Osteoblast (primary cell): ENCODE measurements around the gene PRLR. TPM values are rescaled to one million over a fixed set of nuclear protein-coding genes. Genes with fewer than 3 reads are reported as not detected.

Experiments used
- DNase-seq: peaks from one replicate; pipeline ENCODE4 v3.0.0; 2011; ENCODE audit warnings: low spot score, mixed read lengths; ENCODE audit not compliant: insufficient read length; ENCODE audit errors: missing footprints
- H2AFZ ChIP-seq: 2 replicates; pipeline ENCODE4 v1.6.0; 2011; ENCODE audit warnings: mild to moderate bottlenecking, low read length
- H3K27ac ChIP-seq: 2 replicates; pipeline ENCODE4 v1.5.1; 2011; ENCODE audit warnings: mild to moderate bottlenecking, low read depth, low read length, moderate library complexity
- H3K27me3 ChIP-seq: 2 replicates; pipeline ENCODE4 v1.6.0; 2012; ENCODE audit warnings: mild to moderate bottlenecking, control low read depth, inconsistent platforms, low read length, moderate library complexity; ENCODE audit not compliant: insufficient read depth
- H3K36me3 ChIP-seq: 2 replicates; pipeline ENCODE4 v1.5.1; 2011; ENCODE audit warnings: mild to moderate bottlenecking, low read length, control low read depth, moderate library complexity; ENCODE audit not compliant: insufficient read depth
- H3K4me1 ChIP-seq: 2 replicates; pipeline ENCODE4 v1.5.1; 2011; ENCODE audit warnings: mild to moderate bottlenecking, low read length, control low read depth, moderate library complexity; ENCODE audit not compliant: insufficient read depth
- H3K4me2 ChIP-seq: 2 replicates; pipeline ENCODE4 v1.6.0; 2011; ENCODE audit warnings: mild to moderate bottlenecking, low read length; ENCODE audit not compliant: insufficient read depth
- H3K4me3 ChIP-seq: fragments of 200-600 bp; sonication (generic); 3 replicates; pipeline ENCODE4 v1.5.1; 2012; ENCODE audit warnings: mild to moderate bottlenecking, low read length, inconsistent platforms; ENCODE audit not compliant: insufficient read depth
- H3K79me2 ChIP-seq: 2 replicates; pipeline ENCODE4 v1.6.0; 2012; ENCODE audit warnings: mild to moderate bottlenecking, low read length, control low read depth, inconsistent platforms; ENCODE audit not compliant: insufficient read depth
- H3K9me3 ChIP-seq: 2 replicates; pipeline ENCODE4 v1.5.1; 2011; ENCODE audit warnings: low read depth, low read length, control low read depth
- H4K20me1 ChIP-seq: 2 replicates; pipeline ENCODE4 v1.6.0; 2012; ENCODE audit warnings: mild to moderate bottlenecking, low read length, control low read depth; ENCODE audit not compliant: insufficient read depth
- CTCF ChIP-seq: IDR thresholded peaks from 2 replicates; pipeline ENCODE4 v1.5.1; 2011; ENCODE audit warnings: mild to moderate bottlenecking, low read depth, low read length, moderate library complexity; ENCODE audit errors: extremely low read depth
- total RNA-seq: library from RNA; depleted of rRNA; stranded (reverse); fragments of >200 nt; gene quantifications from 2 replicates; pipeline ENCODE4 v1.2.3, GENCODE V29; 2012

The PRLR gene
- total RNA-seq, 1 donor, result under 0.01 TPM

- Histone ChIP-seq H3K4me3 (no peak overlapping the region), H3K27me3 (peaks cover 24% of the 10 kb centered on the region), H3K36me3 (no peaks in the 10 kb centered on the region), H3K4me1 (no peaks in the 10 kb centered on the region), H3K79me2 (no peaks in the 10 kb centered on the region), H3K9me3 (no peaks in the 10 kb centered on the region), H3K27ac (no peak overlapping the region), H4K20me1 (no peaks in the 10 kb centered on the region), H3K4me2 (no peak overlapping the region), H2AFZ (no peak overlapping the region)
- no peak for TF ChIP-seq CTCF
- no peak for DNase-seq
These were observed 46.7 kb downstream of the PRLR start for GRCh38 chr5:35183556-35183955.

- H3K9me3 ChIP-seq, result no peaks in the 10 kb centered on the region
- DNase-seq, result peak; percentile 54
- H4K20me1 ChIP-seq, result no peaks in the 10 kb centered on the region
- H3K79me2 ChIP-seq, result no peaks in the 10 kb centered on the region
- peak overlapping the region; percentile 43 for H3K4me2 ChIP-seq
- H3K4me3 ChIP-seq, result no peak overlapping the region
- peaks cover 20% of the 10 kb centered on the region for H3K27me3 ChIP-seq
- no peak overlapping the region for H3K27ac ChIP-seq
- H3K4me1 ChIP-seq, result no peaks in the 10 kb centered on the region
- H3K36me3 ChIP-seq, result no peaks in the 10 kb centered on the region
- H2AFZ ChIP-seq, result peak overlapping the region; percentile 12
- peak; percentile 81 for TF ChIP-seq CTCF
These were observed 47.3 kb downstream of the PRLR start for GRCh38 chr5:35182910-35183535.

- Histone ChIP-seq H3K9me3 (no peaks in the 10 kb centered on the region), H3K4me1 (no peaks in the 10 kb centered on the region), H3K27me3 (peaks cover 17% of the 10 kb centered on the region), H3K79me2 (no peaks in the 10 kb centered on the region), H3K36me3 (no peaks in the 10 kb centered on the region), H3K4me3 (no peak overlapping the region), H2AFZ (no peak overlapping the region), H3K27ac (no peak overlapping the region), H3K4me2 (no peak overlapping the region), H4K20me1 (no peaks in the 10 kb centered on the region)
- no peak for DNase-seq
- TF ChIP-seq CTCF, result no peak
These were observed 47.8 kb downstream of the PRLR start for GRCh38 chr5:35182486-35182885.

- no peak for TF ChIP-seq CTCF
- Histone ChIP-seq H4K20me1 (no peaks in the 10 kb centered on the region), H3K79me2 (no peaks in the 10 kb centered on the region), H3K36me3 (no peaks in the 10 kb centered on the region), H3K4me3 (no peak overlapping the region), H3K27ac (no peak overlapping the region), H3K27me3 (peaks cover 12% of the 10 kb centered on the region), H3K9me3 (no peaks in the 10 kb centered on the region), H2AFZ (no peak overlapping the region), H3K4me2 (no peak overlapping the region), H3K4me1 (no peaks in the 10 kb centered on the region)
- no peak for DNase-seq
These were observed 50.2 kb downstream of the PRLR start for GRCh38 chr5:35180046-35180445.
